DMS 273 treated with DMSO at 0.1 percent for 48 hours (cell line): ENCODE data around the gene OPN1MW2.
"Not testable (repeated sequence)": the region's sequence is repeated elsewhere in the genome, so short reads cannot be mapped to it uniquely, and the experiment has no call there.

Experiments used
- DNase-seq: peaks from one replicate; lab custom pipeline; 2025; lab: John Stamatoyannopoulos, UW

OPN1MW2 gene

DNA sequence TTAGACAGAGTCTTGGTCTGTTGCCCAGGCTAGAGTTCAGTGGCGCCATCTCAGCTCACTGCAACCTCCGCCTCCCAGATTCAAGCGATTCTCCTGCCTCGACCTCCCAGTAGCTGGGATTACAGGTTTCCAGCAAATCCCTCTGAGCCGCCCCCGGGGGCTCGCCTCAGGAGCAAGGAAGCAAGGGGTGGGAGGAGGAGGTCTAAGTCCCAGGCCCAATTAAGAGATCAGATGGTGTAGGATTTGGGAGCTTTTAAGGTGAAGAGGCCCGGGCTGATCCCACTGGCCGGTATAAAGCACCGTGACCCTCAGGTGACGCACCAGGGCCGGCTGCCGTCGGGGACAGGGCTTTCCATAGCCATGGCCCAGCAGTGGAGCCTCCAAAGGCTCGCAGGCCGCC, at the start of gene OPN1MW2:
Gene OPN1MW2, plus strand, starts transcription at position 301 of the 400 bp plus-strand sequence. Its CDS starts 60 bp downstream, at position 361.
- not testable (repeated sequence) for DNase-seq

DNA sequence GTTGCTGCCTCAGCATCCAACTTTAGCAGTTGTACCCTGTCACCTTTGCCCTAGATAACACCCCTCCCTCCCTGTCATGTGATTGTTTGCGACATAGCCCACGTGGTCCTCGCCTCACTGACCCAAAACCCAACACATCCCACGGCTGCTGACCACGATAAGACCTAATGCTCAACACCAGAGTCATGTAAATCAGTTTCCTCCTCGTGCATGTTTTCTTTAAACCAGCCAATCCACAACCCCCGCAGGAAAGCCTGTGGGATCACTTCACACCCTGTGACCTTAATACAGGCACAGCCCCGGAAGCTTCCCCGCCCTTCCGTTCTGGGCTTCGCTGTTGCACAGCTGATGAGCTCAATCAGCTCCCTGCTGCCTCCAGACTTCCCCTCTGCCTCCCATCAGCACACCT, 47.0 kb upstream of the OPN1MW2 start:
- DNase-seq, result not testable (repeated sequence)

DNA sequence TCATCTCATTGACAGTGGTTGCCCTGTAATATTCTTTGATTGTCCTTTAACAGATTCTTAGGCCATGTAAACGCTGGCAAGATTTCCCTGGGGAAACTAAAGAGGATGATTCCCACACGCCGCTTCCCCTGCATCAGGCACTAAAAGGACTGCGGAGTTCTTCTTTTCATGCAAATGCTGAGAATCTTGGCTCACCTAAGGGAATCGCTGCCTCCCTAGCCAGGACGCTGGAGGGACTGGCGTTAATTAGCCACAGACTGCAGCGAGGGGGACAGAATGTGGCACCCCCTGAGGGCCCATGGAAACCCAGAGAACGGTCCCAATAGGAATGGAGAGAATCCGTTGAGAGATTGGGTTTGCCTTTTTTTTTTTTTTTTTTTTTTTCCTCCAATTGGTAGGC, 45.2 kb upstream of the OPN1MW2 start:
- not testable (repeated sequence) for DNase-seq

DNA sequence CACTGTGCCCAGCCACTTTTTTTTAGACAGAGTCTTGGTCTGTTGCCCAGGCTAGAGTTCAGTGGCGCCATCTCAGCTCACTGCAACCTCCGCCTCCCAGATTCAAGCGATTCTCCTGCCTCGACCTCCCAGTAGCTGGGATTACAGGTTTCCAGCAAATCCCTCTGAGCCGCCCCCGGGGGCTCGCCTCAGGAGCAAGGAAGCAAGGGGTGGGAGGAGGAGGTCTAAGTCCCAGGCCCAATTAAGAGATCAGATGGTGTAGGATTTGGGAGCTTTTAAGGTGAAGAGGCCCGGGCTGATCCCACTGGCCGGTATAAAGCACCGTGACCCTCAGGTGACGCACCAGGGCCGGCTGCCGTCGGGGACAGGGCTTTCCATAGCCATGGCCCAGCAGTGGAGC, 37.3 kb upstream of the OPN1MW2 start, which contains the start of gene OPN1MW:
Gene OPN1MW, plus strand, starts transcription at position 301 of the 400 bp plus-strand sequence. Its CDS starts 82 bp downstream, at position 383.
- DNase-seq, result not testable (repeated sequence)

DNA sequence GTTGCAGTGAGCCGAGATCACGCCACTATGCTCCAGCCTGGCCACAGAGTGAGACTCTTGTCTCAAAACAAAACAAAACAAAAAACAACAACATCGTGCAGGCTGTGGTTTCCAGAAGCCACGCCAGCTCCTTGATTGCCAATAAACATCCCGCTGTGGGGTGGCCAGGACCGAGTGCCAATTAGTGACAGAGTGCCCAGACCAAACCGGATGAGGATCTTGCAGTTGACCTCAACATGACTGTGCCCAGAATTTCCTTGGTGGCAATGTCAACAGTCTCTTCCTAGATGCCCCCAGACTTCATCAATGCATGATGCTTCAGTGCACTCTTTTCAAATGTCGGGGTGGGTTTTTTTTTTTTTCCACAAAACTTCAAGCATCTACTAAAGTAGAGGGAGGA, 35.8 kb upstream of the OPN1MW2 start:
- not testable (repeated sequence) for DNase-seq

DNA sequence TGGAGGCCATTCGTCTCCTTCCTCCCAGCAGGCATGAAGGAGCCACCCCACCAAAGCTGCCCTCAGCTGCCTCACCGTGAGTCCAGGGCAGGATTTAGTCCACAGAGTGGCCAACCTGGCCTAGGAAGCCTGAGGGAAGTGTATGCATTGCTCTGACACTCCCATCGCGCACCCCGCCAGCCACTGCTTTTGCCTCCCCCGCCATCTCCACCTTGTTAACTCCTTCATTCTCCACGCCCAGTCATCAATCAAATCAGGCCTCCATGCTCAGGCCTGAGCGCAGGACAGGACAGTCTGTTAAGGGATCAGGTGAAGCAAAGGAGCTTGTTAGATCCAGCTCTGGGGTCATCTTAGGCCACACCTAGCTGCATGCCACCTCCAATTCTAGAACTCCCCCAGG, 26.7 kb upstream of the OPN1MW2 start:
- DNase-seq, result not testable (repeated sequence)

DNA sequence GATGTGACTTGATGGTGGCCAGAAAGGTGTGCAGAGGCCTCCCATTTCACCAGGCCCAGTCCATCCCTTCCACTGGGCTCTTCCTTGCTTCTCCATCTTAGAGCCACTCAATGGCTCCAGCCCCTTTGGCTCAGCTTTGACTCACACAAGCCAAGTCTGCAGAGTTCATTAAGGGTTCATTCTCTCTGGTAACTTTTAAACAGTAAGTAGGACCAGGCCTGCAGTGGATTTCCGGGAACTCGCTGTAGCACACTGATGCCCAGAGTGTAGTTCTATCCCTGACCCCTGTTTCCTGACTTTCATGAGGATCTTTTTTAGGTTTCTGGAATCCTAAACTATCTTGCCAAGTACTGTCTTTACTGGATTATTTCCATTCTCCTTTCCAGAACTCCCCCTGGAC, 25.2 kb upstream of the OPN1MW2 start:
- not testable (repeated sequence) for DNase-seq

DNA sequence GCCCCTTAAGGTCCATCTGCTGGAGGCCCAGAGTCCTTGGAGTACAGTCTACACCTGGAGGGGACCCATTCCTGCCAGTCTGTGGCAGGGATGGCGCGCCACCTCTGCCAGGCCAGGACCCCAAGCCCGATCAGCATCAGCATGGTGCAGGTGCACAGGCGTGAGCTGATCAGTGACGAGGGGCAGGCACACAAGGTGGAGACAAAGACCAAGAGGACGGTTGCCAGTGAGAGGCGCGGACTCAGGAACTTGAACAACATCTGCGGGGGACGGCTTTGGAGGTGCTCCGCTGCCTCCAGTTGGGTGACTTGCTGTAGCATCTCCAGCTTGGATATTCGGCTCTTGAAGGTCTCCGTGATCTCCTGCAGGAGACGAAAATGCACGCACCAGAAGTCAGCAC, 23.1 kb upstream of the OPN1MW2 start:
- not testable (repeated sequence) for DNase-seq

DNA sequence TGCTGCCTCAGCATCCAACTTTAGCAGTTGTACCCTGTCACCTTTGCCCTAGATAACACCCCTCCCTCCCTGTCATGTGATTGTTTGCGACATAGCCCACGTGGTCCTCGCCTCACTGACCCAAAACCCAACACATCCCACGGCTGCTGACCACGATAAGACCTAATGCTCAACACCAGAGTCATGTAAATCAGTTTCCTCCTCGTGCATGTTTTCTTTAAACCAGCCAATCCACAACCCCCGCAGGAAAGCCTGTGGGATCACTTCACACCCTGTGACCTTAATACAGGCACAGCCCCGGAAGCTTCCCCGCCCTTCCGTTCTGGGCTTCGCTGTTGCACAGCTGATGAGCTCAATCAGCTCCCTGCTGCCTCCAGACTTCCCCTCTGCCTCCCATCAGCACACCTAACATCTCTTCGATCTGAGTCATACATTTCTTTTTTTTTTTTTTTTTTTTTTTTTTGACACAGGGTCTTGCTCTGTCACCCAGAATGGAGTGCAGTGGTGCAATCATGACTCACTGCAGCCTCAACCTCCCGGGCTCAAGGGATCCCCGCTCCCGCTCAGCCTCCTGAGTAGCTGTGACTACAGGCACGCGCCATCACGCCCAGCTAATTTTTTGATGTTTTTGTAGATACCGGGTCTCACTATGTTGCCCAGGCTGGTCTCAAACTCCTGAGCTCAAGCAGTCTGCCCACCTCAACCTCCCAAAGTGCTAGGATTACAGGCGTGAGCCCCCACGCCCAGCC, 9.7 kb upstream of the OPN1MW2 start:
- DNase-seq, result not testable (repeated sequence)

DNA sequence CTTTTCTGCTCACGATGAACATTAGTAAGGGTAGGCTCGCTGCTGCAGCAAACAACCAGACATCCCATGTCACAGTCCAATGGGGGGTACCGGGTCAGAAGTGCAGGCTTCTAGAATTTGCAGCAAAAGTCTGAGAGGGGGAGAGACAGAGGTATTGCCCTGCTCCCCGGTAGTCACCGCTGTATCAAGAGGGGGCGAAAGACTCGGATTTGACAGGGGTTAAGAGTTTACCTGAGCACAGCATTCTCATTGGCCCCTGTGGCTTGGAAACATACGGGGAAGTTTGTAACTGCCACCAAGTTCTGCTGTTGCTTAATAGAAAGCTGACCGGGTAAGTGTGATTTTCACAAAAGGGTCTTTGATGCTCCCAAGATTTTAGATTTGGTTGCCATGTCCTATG, 8.5 kb upstream of the OPN1MW2 start:
- DNase-seq, result not testable (repeated sequence)

DNA sequence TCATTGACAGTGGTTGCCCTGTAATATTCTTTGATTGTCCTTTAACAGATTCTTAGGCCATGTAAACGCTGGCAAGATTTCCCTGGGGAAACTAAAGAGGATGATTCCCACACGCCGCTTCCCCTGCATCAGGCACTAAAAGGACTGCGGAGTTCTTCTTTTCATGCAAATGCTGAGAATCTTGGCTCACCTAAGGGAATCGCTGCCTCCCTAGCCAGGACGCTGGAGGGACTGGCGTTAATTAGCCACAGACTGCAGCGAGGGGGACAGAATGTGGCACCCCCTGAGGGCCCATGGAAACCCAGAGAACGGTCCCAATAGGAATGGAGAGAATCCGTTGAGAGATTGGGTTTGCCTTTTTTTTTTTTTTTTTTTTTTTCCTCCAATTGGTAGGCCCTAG, 8.1 kb upstream of the OPN1MW2 start:
- not testable (repeated sequence) for DNase-seq

DNA sequence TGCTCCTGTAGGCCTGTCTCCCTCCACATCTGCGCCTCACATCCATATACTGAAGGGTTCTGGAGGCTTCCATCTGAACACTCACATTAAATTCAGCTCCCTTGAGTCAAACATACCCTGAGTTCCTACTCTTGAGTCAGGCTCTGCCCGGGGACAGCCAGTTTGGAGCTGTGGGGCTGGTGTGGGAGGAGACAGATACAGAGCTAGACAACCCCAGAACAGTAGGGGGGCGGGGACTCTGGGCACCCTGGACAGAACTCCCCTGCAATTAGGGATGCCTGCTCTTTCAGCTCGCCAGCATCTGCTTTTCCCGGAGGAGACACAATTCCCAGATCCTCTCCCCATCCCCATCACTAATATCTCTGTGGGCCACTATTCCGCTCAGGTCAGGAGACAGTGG, 5.7 kb downstream of the OPN1MW2 start:
- not testable (repeated sequence) for DNase-seq

DNA sequence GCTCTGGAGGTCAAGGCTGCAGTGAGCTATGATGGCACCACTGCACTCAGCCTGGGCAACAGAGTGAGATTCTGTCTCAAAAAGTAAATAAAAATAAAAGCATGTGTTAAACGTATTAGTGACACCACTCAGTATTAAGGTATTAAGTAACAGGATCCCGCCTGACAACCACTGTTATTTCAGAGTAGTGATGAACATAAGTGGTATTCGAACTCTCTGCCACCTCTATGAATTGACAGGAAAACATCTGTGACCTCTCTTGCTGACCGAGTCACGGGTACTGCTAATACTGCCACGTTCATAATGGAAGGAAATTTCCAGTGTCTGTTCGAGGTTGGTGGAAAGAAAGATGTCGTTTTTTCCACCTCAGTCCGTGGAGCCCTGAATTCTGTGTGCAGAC, 7.2 kb downstream of the OPN1MW2 start:
- DNase-seq, result not testable (repeated sequence)

DNA sequence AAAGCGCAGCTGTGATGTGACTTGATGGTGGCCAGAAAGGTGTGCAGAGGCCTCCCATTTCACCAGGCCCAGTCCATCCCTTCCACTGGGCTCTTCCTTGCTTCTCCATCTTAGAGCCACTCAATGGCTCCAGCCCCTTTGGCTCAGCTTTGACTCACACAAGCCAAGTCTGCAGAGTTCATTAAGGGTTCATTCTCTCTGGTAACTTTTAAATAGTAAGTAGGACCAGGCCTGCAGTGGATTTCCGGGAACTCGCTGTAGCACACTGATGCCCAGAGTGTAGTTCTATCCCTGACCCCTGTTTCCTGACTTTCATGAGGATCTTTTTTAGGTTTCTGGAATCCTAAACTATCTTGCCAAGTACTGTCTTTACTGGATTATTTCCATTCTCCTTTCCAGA, 11.9 kb downstream of the OPN1MW2 start:
- not testable (repeated sequence) for DNase-seq

DNA sequence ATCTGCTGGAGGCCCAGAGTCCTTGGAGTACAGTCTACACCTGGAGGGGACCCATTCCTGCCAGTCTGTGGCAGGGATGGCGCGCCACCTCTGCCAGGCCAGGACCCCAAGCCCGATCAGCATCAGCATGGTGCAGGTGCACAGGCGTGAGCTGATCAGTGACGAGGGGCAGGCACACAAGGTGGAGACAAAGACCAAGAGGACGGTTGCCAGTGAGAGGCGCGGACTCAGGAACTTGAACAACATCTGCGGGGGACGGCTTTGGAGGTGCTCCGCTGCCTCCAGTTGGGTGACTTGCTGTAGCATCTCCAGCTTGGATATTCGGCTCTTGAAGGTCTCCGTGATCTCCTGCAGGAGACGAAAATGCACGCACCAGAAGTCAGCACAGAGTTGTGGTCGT, 14.1 kb downstream of the OPN1MW2 start:
- DNase-seq, result not testable (repeated sequence)

DNA sequence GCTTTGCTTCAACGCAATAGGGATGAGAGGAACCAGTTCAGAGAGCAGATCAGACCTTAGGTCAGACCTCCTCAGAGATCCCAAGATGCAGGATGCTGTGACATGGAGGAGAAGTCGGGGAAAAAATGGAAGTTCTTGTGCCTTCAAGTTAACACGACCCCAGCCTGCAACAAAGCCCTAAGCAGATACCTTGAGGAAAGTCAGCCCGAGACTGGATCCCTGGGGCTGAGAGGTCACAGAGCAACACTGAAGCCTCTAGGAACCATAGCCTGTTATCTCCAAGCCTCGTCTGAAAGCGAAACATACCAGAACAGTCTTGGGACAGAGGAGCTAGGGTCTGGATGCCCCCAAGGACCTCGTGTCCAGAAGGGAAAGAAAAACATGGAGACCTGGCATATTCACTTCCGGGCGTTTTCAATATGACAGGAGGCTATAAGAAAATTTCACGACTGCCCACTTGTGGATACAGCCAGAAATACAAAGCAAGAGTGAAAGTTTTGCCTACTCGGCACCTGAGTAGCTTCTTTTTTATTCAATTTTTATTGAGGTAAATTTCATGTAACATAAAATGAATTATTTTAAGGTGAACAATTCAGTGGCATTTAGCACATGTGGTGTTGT, 19.5 kb downstream of the OPN1MW2 start:
- not testable (repeated sequence) for DNase-seq

DNA sequence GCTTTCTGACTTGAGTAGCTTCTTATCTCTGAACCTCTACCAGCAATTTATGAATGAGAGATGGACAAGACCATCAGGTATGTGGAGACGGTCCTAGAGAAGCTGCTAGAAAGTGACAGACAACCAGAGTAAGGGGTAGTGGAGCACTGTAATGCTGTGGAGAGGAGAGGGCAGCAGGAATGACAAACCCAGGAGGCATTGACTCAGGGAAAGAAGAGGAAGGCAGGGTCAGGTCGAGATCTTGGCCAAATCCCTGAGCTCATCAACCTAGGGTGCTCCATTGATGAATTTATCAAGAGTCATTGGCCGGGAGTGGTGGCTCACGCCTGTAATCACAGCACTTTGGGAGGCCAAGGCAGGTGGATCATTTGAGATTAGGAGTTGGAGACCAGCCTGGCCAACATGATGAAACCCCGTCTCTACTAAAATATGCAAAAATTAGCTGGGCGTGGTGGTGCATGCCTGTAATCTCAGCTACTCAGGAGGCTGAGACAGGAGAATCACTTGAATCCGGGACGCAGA, 20.5 kb downstream of the OPN1MW2 start:
- DNase-seq, result not testable (repeated sequence)

DNA sequence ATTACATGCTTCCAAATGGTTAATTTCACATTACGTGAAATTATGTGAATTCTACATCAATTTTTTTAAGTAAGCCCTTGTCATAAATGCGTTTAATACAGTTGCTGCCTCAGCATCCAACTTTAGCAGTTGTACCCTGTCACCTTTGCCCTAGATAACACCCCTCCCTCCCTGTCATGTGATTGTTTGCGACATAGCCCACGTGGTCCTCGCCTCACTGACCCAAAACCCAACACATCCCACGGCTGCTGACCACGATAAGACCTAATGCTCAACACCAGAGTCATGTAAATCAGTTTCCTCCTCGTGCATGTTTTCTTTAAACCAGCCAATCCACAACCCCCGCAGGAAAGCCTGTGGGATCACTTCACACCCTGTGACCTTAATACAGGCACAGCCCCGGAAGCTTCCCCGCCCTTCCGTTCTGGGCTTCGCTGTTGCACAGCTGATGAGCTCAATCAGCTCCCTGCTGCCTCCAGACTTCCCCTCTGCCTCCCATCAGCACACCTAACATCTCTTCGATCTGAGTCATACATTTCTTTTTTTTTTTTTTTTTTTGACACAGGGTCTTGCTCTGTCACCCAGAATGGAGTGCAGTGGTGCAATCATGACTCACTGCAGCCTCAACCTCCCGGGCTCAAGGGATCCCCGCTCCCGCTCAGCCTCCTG, 28.0 kb downstream of the OPN1MW2 start:
- not testable (repeated sequence) for DNase-seq

DNA sequence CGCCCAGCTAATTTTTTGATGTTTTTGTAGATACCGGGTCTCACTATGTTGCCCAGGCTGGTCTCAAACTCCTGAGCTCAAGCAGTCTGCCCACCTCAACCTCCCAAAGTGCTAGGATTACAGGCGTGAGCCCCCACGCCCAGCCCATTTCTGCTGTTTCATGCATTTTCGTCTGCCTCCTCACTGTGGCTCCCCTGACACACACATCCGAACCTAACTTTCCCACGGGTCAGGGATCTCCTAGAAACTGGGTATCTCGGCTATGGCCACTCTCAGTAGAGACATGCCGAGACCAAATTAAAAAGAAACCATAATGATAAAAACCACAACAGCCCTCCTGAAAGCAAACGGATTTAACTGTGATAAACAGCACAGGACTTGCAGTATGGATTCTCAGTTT, 28.5 kb downstream of the OPN1MW2 start:
- DNase-seq, result not testable (repeated sequence)

DNA sequence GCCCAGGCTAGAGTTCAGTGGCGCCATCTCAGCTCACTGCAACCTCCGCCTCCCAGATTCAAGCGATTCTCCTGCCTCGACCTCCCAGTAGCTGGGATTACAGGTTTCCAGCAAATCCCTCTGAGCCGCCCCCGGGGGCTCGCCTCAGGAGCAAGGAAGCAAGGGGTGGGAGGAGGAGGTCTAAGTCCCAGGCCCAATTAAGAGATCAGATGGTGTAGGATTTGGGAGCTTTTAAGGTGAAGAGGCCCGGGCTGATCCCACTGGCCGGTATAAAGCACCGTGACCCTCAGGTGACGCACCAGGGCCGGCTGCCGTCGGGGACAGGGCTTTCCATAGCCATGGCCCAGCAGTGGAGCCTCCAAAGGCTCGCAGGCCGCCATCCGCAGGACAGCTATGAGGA, 37.7 kb downstream of the OPN1MW2 start, which contains the start of gene OPN1MW3:
Gene OPN1MW3, plus strand, starts transcription at position 301 of the 400 bp plus-strand sequence. Its CDS starts 38 bp downstream, at position 339.
- DNase-seq, result not testable (repeated sequence)

DNA sequence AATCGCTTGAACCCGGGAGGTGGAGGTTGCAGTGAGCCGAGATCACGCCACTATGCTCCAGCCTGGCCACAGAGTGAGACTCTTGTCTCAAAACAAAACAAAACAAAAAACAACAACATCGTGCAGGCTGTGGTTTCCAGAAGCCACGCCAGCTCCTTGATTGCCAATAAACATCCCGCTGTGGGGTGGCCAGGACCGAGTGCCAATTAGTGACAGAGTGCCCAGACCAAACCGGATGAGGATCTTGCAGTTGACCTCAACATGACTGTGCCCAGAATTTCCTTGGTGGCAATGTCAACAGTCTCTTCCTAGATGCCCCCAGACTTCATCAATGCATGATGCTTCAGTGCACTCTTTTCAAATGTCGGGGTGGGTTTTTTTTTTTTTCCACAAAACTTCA, 39.2 kb downstream of the OPN1MW2 start:
- not testable (repeated sequence) for DNase-seq

DNA sequence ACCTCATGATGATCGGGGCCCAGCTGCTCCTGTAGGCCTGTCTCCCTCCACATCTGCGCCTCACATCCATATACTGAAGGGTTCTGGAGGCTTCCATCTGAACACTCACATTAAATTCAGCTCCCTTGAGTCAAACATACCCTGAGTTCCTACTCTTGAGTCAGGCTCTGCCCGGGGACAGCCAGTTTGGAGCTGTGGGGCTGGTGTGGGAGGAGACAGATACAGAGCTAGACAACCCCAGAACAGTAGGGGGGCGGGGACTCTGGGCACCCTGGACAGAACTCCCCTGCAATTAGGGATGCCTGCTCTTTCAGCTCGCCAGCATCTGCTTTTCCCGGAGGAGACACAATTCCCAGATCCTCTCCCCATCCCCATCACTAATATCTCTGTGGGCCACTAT, 43.5 kb downstream of the OPN1MW2 start:
- DNase-seq, result not testable (repeated sequence)
